Osteoblast (primary cell): ENCODE results near the gene AIMP1. TPM values are rescaled to one million over a fixed set of nuclear protein-coding genes. Genes with fewer than 3 reads are reported as not detected.

Experiments used
- DNase-seq: peaks from one replicate; pipeline ENCODE4 v3.0.0; 2011; ENCODE audit warnings: low spot score, mixed read lengths; ENCODE audit not compliant: insufficient read length; ENCODE audit errors: missing footprints
- H2AFZ ChIP-seq: 2 replicates; pipeline ENCODE4 v1.6.0; 2011; ENCODE audit warnings: mild to moderate bottlenecking, low read length
- H3K27ac ChIP-seq: 2 replicates; pipeline ENCODE4 v1.5.1; 2011; ENCODE audit warnings: mild to moderate bottlenecking, low read depth, low read length, moderate library complexity
- H3K27me3 ChIP-seq: 2 replicates; pipeline ENCODE4 v1.6.0; 2012; ENCODE audit warnings: mild to moderate bottlenecking, control low read depth, inconsistent platforms, low read length, moderate library complexity; ENCODE audit not compliant: insufficient read depth
- H3K36me3 ChIP-seq: 2 replicates; pipeline ENCODE4 v1.5.1; 2011; ENCODE audit warnings: mild to moderate bottlenecking, low read length, control low read depth, moderate library complexity; ENCODE audit not compliant: insufficient read depth
- H3K4me1 ChIP-seq: 2 replicates; pipeline ENCODE4 v1.5.1; 2011; ENCODE audit warnings: mild to moderate bottlenecking, low read length, control low read depth, moderate library complexity; ENCODE audit not compliant: insufficient read depth
- H3K4me2 ChIP-seq: 2 replicates; pipeline ENCODE4 v1.6.0; 2011; ENCODE audit warnings: mild to moderate bottlenecking, low read length; ENCODE audit not compliant: insufficient read depth
- H3K4me3 ChIP-seq: fragments of 200-600 bp; sonication (generic); 3 replicates; pipeline ENCODE4 v1.5.1; 2012; ENCODE audit warnings: mild to moderate bottlenecking, low read length, inconsistent platforms; ENCODE audit not compliant: insufficient read depth
- H3K79me2 ChIP-seq: 2 replicates; pipeline ENCODE4 v1.6.0; 2012; ENCODE audit warnings: mild to moderate bottlenecking, low read length, control low read depth, inconsistent platforms; ENCODE audit not compliant: insufficient read depth
- H3K9me3 ChIP-seq: 2 replicates; pipeline ENCODE4 v1.5.1; 2011; ENCODE audit warnings: low read depth, low read length, control low read depth
- H4K20me1 ChIP-seq: 2 replicates; pipeline ENCODE4 v1.6.0; 2012; ENCODE audit warnings: mild to moderate bottlenecking, low read length, control low read depth; ENCODE audit not compliant: insufficient read depth
- CTCF ChIP-seq: IDR thresholded peaks from 2 replicates; pipeline ENCODE4 v1.5.1; 2011; ENCODE audit warnings: mild to moderate bottlenecking, low read depth, low read length, moderate library complexity; ENCODE audit errors: extremely low read depth
- total RNA-seq: library from RNA; depleted of rRNA; stranded (reverse); fragments of >200 nt; gene quantifications from 2 replicates; pipeline ENCODE4 v1.2.3, GENCODE V29; 2012

The AIMP1 gene
- total RNA-seq: 27.9 and 28.6 TPM in 2 replicates

- peaks cover 49% of the 10 kb centered on the region for H3K4me1 ChIP-seq
- H3K79me2 ChIP-seq: peaks cover 83% of the 10 kb centered on the region
- peak within 1 kb of the TSS; percentile 88 for H3K4me3 ChIP-seq
- peaks cover 3% of the 10 kb centered on the region for H3K36me3 ChIP-seq
- H3K4me2 ChIP-seq: peak within 1 kb of the TSS; percentile 95
- no peaks in the 10 kb centered on the region for H3K9me3 ChIP-seq
- H2AFZ ChIP-seq: peak within 1 kb of the TSS; percentile 92
- H3K27me3 ChIP-seq: no peaks in the 10 kb centered on the region
- no peak for TF ChIP-seq CTCF
- H3K27ac ChIP-seq: peak within 1 kb of the TSS; percentile 98
- DNase-seq: peak; percentile 96
- H4K20me1 ChIP-seq: no peaks in the 10 kb centered on the region
Measured at GRCh38 chr4:106315968-106316772, at the start of gene AIMP1, which contains the start of gene TBCK. Gene AIMP1 (plus strand): TSS chr4:106316550. CDS start chr4:106325010, 8,460 bp downstream. Gene TBCK (minus strand): TSS chr4:106316209. CDS start chr4:106308960, 7,249 bp downstream.

- no peak overlapping the region for H3K27ac ChIP-seq
- no peaks in the 10 kb centered on the region for H4K20me1 ChIP-seq
- no peaks in the 10 kb centered on the region for H3K9me3 ChIP-seq
- H3K36me3 ChIP-seq: no peaks in the 10 kb centered on the region
- H3K27me3 ChIP-seq: no peaks in the 10 kb centered on the region
- H3K79me2 ChIP-seq: peaks cover 3% of the 10 kb centered on the region
- H3K4me1 ChIP-seq: no peaks in the 10 kb centered on the region
- H3K4me3 ChIP-seq: no peak overlapping the region
- H2AFZ ChIP-seq: no peak overlapping the region
- TF ChIP-seq CTCF: no peak
- no peak overlapping the region for H3K4me2 ChIP-seq
- DNase-seq: no peak
Measured at GRCh38 chr4:106268786-106269185, 47.6 kb upstream of the AIMP1 start.

- no peak for TF ChIP-seq CTCF
- DNase-seq: no peak
- Histone ChIP-seq H3K4me1 (no peaks in the 10 kb centered on the region), H3K4me3 (no peak overlapping the region), H3K27me3 (no peaks in the 10 kb centered on the region), H2AFZ (no peak overlapping the region), H3K36me3 (no peaks in the 10 kb centered on the region), H3K4me2 (no peak overlapping the region), H3K79me2 (peaks cover 3% of the 10 kb centered on the region), H3K9me3 (no peaks in the 10 kb centered on the region), H4K20me1 (no peaks in the 10 kb centered on the region), H3K27ac (no peak overlapping the region)
Measured at GRCh38 chr4:106269711-106270110, 46.6 kb upstream of the AIMP1 start.

- no peaks in the 10 kb centered on the region for H3K4me1 ChIP-seq
- H3K4me2 ChIP-seq: no peak overlapping the region
- no peaks in the 10 kb centered on the region for H3K9me3 ChIP-seq
- no peak for TF ChIP-seq CTCF
- DNase-seq: no peak
- no peak overlapping the region for H3K4me3 ChIP-seq
- H3K79me2 ChIP-seq: peaks cover 3% of the 10 kb centered on the region
- H3K27me3 ChIP-seq: no peaks in the 10 kb centered on the region
- H3K36me3 ChIP-seq: no peaks in the 10 kb centered on the region
- no peaks in the 10 kb centered on the region for H4K20me1 ChIP-seq
- H3K27ac ChIP-seq: no peak overlapping the region
- no peak overlapping the region for H2AFZ ChIP-seq
Measured at GRCh38 chr4:106270736-106271135, 45.6 kb upstream of the AIMP1 start.
